VCaP (cell line): ENCODE data around the gene TMEM131.
A peak's percentile ranks its signal among the peaks of the same experiment; 100 is the strongest.

Experiments
- H3K27ac ChIP-seq: fragments of 450-650 bp; 2 replicates; pipeline ENCODE4 v1.5.1; 2017
- TF ChIP-seq, protein P1 (sequence below): fragments of 450-650 bp; conservative IDR thresholded peaks from 2 replicates; pipeline ENCODE4 v1.5.1; 2017; ENCODE audit warnings: mild to moderate bottlenecking, moderate library complexity

The TMEM131 gene

DNA sequence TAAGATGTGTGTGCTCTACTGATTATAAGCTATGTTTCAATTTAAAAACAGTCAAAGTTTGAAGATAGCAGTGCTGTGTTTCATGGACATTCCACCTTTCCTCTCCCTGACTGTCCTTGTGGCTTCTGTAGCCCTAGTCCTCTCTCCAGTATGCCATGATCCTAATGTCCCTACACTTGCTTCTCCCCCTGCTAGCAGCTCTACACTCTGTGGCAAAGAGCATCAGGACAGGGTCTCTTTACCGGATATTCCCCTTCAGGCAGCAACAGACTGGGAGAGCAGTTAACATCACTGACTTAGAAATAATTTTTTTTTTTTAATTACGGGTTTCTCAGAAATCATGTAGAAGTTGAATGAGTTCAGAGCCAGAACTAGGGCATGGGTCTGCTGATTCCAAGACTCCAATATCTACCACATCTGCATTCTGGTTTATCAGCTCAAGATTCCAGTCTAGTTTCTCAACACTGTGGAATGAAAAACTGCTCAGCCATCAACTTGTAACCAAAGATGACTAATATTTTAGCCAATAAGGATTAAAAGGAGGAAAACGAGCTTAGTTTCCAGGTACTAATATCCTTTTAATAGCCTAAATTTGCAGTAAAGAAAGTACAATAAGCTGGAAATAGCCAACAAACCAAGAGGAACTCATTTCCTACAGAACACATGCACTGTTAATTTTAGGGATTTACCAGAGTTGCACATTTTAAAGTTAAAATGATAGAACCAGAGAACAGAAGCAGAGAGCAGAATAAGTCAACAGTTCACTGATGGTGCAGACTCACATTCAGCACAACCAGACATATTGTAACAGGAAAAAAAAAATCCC lies 45.2 kb downstream of the TMEM131 start:
- TF ChIP-seq, protein P1, sequence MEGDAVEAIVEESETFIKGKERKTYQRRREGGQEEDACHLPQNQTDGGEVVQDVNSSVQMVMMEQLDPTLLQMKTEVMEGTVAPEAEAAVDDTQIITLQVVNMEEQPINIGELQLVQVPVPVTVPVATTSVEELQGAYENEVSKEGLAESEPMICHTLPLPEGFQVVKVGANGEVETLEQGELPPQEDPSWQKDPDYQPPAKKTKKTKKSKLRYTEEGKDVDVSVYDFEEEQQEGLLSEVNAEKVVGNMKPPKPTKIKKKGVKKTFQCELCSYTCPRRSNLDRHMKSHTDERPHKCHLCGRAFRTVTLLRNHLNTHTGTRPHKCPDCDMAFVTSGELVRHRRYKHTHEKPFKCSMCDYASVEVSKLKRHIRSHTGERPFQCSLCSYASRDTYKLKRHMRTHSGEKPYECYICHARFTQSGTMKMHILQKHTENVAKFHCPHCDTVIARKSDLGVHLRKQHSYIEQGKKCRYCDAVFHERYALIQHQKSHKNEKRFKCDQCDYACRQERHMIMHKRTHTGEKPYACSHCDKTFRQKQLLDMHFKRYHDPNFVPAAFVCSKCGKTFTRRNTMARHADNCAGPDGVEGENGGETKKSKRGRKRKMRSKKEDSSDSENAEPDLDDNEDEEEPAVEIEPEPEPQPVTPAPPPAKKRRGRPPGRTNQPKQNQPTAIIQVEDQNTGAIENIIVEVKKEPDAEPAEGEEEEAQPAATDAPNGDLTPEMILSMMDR = no peak
- no peak overlapping the region for H3K27ac ChIP-seq

DNA sequence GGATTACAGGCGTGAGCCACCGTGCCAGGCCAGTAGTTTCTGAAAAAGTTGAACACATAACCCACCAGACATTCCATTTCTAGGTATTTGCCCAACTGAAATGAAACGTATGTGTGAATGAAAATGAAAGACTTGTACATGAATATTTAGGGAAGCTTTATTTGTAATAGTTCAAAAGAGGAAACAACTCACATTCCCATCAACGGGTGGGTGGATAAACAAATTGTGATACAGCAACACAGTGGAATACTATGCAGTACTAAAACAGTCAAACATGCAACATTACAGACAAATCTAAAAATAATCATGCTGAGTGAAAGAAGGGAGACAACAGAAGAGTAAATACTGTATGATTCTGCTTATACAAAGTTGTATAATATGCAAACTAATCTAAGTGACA lies 46.8 kb downstream of the TMEM131 start:
- H3K27ac ChIP-seq = no peak overlapping the region
- TF ChIP-seq, protein P1 = no peak

DNA sequence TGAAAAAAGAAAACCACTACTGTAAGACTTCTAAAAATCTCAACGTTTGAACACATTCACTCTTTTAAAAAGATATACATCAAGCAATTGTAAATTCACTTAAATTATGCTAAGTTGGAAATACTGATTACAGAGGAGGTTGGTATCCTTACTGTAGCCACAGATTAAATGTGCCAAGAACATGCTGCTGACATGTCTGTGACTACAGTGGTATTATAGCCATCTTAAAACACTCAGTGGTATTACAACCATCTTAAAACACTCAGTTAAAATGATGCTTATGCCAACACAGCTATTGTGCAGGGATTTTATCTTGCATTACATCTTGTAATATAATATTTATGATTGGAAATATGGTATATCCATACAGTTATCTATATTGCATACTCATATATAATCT lies 50.0 kb downstream of the TMEM131 start:
- TF ChIP-seq, protein P1 = no peak
- H3K27ac ChIP-seq = no peak overlapping the region; the same call in 1 of the 2 replicates

DNA sequence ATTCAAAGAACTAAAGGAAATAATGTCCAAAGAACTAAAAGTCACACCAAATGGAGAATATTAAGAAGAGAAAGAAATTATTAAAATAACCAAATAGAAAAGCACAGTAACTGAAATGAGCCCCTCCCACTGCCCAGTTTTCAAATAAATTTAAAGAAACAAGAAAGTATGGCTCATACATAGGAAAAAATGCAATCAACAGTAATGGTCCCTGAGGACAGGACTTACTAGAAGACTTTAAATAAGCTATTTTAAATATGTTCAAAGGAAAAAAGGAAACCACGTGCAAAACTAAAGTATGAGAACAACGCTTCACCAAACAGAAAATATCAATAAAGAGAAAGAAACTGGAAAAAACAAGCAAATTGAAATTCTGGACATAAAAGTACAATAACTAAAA lies 58.9 kb downstream of the TMEM131 start:
- TF ChIP-seq, protein P1 = no peak
- H3K27ac ChIP-seq = peak overlapping the region; percentile 81

DNA sequence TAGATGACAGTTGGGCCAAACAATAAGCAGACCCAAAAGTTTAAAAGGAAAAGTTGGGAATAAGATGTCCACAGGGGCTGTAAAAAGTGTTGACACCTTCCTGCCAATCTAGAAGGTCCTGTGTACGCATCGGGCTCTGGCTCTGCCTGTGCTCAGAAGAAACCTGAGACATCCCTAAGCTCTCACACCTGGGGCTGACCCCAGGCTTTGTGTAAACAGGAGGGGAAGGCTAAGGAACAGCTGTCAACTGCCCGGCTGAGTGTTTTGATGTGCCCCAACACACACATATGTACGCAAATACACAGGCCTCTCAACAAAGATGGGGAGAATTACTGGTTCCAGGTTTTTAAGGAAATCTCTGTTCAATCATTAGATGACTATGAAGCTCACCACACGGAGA lies 59.5 kb downstream of the TMEM131 start:
- H3K27ac ChIP-seq = peak overlapping the region; percentile 81
- TF ChIP-seq, protein P1 = no peak

DNA sequence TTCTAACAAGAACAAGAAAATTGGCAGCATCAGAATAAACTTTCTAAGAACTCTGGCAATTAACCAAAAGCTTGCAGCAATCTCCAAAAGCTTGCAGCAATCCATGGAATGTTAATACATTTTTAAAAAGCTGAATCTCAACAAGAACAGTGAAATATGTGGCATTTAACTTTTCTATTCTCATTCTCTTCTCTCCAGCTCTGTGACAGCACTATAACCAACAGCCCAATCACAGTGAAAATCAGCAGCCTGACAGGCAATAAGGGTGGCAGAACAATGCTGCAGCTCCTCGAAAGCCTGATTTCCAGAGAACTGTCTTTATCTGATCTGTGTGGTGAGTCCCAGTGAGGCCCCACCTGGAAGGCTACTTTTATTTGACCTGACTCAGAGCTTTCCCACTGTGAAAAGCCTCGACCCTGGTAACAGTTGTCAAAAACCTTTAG lies 60.0 kb downstream of the TMEM131 start:
- TF ChIP-seq, protein P1 = no peak
- peak overlapping the region; percentile 81 for H3K27ac ChIP-seq

DNA sequence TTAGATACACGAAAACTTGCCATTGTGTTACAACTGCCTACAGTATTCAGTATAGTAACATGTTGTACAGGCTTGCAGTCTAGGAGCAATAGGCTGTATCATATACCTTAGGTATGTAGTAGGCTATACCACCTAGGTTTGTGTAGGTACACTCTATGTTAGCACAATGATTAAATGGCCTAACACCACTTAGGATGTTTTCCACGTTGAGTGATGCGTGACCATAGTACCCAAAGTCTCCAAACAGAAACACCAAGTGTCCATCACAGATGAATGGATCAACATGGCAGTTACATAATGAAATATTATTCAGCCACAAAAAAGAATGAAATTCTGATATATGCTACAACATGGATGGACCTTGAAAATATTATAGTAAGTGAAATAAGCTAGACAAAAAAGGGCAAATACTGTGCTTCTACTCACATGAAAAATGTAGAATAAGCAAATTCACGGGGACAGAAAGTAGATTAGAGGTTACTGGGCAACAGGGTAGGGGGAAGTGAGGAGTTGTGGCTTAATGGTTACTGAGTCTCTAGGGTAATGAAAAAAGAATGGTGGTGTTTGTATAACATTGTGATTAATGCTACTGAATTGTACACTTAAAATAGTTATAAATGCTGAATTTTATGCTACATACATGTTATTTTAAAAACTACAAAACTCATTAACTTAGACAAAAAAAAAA lies 62.6 kb downstream of the TMEM131 start:
- TF ChIP-seq, protein P1 = no peak
- peak overlapping the region; percentile 81 for H3K27ac ChIP-seq
